Measurements from ENCODE around the gene LRRIQ4. TPM values are rescaled to one million over a fixed set of nuclear protein-coding genes. Genes with fewer than 3 reads are reported as not detected.

Gene LRRIQ4
- total RNA-seq, 1 experiment from 2014 or later = not detected

DNA sequence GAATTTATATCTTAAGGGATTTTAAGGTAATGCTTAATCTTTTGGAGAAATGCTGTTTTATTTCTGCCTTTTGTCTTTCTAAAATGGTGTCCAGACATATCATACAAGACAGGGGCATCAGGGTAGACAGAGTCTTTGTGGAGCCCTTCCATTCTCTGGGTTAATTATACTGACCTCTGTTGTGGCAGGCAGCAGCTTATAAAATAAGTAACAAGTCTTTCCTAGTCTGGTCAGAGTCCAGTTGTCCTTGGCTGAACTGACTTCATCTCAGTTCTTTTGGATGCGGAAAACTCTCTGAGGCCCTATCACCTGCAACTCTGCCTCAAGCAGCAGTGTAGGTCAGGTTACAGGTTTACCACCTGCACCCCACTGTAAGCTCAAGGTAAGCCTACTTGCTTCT, 20.3 kb upstream of the LRRIQ4 start:
- no peak overlapping the region for H3K27ac Mint-ChIP-seq (ENCODE audit: unreplicated experiment)
- Histone ChIP-seq H3K27me3 (replicated peaks; ENCODE audit: control insufficient read depth, insufficient read depth, low read length) (no peaks in the 10 kb centered on the region), H3K4me1 (no peaks in the 10 kb centered on the region), H3K36me3 (ENCODE audit: control insufficient read depth, insufficient read depth, low read length) (no peaks in the 10 kb centered on the region), H3K9me3 (no peaks in the 10 kb centered on the region), H3K4me3 (ENCODE audit: low read depth, low read length) (no peak overlapping the region)
- no peaks in the 10 kb centered on the region for H3K9me3 Mint-ChIP-seq (ENCODE audit: unreplicated experiment)
- no peaks in the 10 kb centered on the region for H3K27me3 Mint-ChIP-seq (ENCODE audit: insufficient read depth, unreplicated experiment)
- H3K4me1 Mint-ChIP-seq (ENCODE audit: low read depth, unreplicated experiment) = no peaks in the 10 kb centered on the region
- ChIA-PET POLR2A (no interaction called here), CTCF (no interaction called here)
- DNase-seq = no peak
- no peak for TF ChIP-seq CTCF (IDR thresholded peaks at IDR 0.05; ENCODE audit: insufficient read depth in 1 of 2, low read depth in 1 of 2, low read length in 1 of 2, severe bottlenecking in 1 of 2, unreplicated experiment in 1 of 2)
- H3K4me3 Mint-ChIP-seq (ENCODE audit: unreplicated experiment) = no peak overlapping the region
- H3K36me3 Mint-ChIP-seq (ENCODE audit: insufficient read depth, unreplicated experiment) = no peaks in the 10 kb centered on the region
- no TSS peak for BruUV-seq (replicated peaks)
- intact Hi-C loops (cut with micrococcal nuclease; ENCODE audit: unreplicated experiment) = no loop called here

DNA sequence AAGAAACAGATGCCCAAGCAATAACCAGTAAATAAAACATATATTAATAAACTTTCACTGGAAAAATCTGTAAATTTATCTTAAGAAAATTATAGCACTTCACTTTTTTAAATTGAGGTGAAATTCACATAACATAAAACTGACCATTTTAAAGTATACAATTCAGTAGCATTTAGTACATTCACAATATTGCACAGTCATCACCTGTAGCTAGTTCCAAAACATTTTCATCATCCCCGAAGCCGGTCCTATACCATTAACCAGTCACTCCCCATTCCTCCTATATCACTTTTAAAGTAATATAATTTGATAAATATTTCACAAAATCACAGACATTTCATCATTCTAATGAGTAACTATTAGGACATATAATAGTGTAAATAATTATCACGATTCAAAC, 8.0 kb upstream of the LRRIQ4 start:
- POLR2A ChIA-PET = no interaction called here
- Mint-ChIP-seq H3K4me1 (ENCODE audit: low read depth, unreplicated experiment) (no peaks in the 10 kb centered on the region), H3K36me3 (ENCODE audit: insufficient read depth, unreplicated experiment) (no peaks in the 10 kb centered on the region), H3K9me3 (ENCODE audit: unreplicated experiment) (no peaks in the 10 kb centered on the region), H3K27ac (ENCODE audit: unreplicated experiment) (no peak overlapping the region), H3K4me3 (ENCODE audit: unreplicated experiment) (no peak overlapping the region), H3K27me3 (ENCODE audit: insufficient read depth, unreplicated experiment) (peaks cover 2% of the 10 kb centered on the region)
- no peaks in the 10 kb centered on the region for H3K9me3 ChIP-seq
- no peak for TF ChIP-seq CTCF (IDR thresholded peaks at IDR 0.05; ENCODE audit: insufficient read depth in 1 of 2, low read depth in 1 of 2, low read length in 1 of 2, severe bottlenecking in 1 of 2, unreplicated experiment in 1 of 2)
- no peaks in the 10 kb centered on the region for H3K36me3 ChIP-seq (ENCODE audit: control insufficient read depth, insufficient read depth, low read length)
- H3K4me1 ChIP-seq = no peaks in the 10 kb centered on the region
- no TSS peak for BruUV-seq (replicated peaks)
- H3K27me3 ChIP-seq (replicated peaks; ENCODE audit: control insufficient read depth, insufficient read depth, low read length) = no peaks in the 10 kb centered on the region
- intact Hi-C loops (cut with micrococcal nuclease; ENCODE audit: unreplicated experiment) = no loop called here
- DNase-seq = no peak
- H3K4me3 ChIP-seq (ENCODE audit: low read depth, low read length) = no peak overlapping the region
- CTCF ChIA-PET = no interaction called here

DNA sequence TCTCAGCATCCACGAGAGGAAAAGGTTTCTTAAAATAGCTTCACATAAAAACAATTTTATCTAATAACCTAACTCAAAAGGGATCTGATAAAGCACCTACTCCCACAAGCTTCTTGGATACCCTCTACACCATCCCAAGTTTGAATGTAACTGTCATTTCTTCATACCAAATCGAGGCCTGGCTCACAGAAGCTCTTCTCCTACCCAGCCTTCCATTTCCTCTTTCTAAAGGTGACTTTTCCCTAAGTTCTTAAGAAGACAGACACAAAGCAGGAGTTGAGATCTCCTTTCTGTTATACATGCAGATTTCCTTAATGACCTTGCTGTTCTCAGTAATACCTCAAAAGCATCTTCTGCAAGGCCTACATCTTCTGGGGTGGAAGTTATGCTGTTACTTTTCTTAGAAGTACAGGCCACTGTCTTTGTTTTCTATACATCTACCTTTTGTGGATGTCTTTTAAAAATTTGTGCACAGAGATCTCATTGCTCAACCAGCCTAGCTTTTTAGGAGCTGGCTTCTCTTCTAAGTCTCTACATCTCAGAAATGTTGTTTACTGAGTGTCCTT, 3.4 kb upstream of the LRRIQ4 start:
- H3K4me3 ChIP-seq (ENCODE audit: low read depth, low read length) = no peak overlapping the region
- no peaks in the 10 kb centered on the region for H3K4me1 ChIP-seq
- H3K27me3 ChIP-seq (replicated peaks; ENCODE audit: control insufficient read depth, insufficient read depth, low read length) = no peaks in the 10 kb centered on the region
- H3K27me3 Mint-ChIP-seq (ENCODE audit: insufficient read depth, unreplicated experiment) = peaks cover 2% of the 10 kb centered on the region
- H3K9me3 Mint-ChIP-seq (ENCODE audit: unreplicated experiment) = no peaks in the 10 kb centered on the region
- intact Hi-C loops (cut with micrococcal nuclease; ENCODE audit: unreplicated experiment) = no loop called here
- no peaks in the 10 kb centered on the region for H3K36me3 Mint-ChIP-seq (ENCODE audit: insufficient read depth, unreplicated experiment)
- no peak for TF ChIP-seq CTCF (IDR thresholded peaks at IDR 0.05; ENCODE audit: insufficient read depth in 1 of 2, low read depth in 1 of 2, low read length in 1 of 2, severe bottlenecking in 1 of 2, unreplicated experiment in 1 of 2)
- H3K9me3 ChIP-seq = no peaks in the 10 kb centered on the region
- no TSS peak for BruUV-seq (replicated peaks)
- CTCF ChIA-PET = no interaction called here
- POLR2A ChIA-PET = no interaction called here
- DNase-seq = no peak
- H3K4me1 Mint-ChIP-seq (ENCODE audit: low read depth, unreplicated experiment) = no peaks in the 10 kb centered on the region
- H3K27ac Mint-ChIP-seq (ENCODE audit: unreplicated experiment) = no peak overlapping the region
- H3K36me3 ChIP-seq (ENCODE audit: control insufficient read depth, insufficient read depth, low read length) = no peaks in the 10 kb centered on the region
- H3K4me3 Mint-ChIP-seq (ENCODE audit: unreplicated experiment) = no peak overlapping the region

All from Caco-2 (cell line).